ENCODE data around the gene TNFRSF11A. TPM values are rescaled to one million over a fixed set of nuclear protein-coding genes. Genes with fewer than 3 reads are reported as not detected.

TNFRSF11A gene
- total RNA-seq, 2 donors from 2014 or later, result 2.9 to 3.6 TPM

DNA sequence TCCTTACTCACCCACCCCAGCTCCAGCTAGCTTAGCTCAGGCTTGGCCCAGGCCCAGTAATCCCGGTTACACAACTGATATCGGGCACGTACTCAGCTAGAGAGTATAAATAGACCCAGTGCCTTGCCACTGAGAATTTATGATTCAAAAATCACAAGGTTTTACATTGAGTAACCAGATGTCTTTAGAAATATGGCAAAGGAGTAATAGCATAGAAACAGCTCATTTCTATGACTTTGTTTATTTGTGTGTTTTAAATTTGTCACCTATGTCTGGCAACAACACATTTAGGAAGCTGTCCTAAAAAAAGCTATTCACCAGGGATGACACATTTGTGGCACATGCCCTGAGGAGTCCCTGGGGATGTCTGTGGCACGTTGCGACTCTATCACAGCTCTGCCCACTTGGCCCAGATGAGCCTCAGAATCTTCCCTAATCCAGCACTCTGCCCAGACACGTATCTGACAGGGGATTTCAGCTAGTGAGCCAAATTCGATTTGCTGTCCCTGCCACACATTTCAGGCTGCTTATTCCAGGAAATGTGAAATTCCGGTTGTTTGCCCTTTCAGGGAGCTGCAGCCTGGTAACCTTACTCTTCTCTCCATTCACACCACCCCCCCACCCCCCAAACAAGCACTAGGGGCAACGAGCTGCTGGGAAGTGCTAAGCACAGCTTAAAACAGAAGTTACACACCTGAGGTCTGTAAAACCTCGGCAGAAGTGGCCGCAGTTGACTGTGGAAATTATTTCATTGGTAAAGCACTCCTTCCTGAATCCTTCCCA lies 112.3 kb downstream of the TNFRSF11A start:
- intact Hi-C loops (cut with DNase I), result no loop called here
- peak; percentile 89 for DNase-seq
- peak; percentile 94 to 96 for ATAC-seq

DNA sequence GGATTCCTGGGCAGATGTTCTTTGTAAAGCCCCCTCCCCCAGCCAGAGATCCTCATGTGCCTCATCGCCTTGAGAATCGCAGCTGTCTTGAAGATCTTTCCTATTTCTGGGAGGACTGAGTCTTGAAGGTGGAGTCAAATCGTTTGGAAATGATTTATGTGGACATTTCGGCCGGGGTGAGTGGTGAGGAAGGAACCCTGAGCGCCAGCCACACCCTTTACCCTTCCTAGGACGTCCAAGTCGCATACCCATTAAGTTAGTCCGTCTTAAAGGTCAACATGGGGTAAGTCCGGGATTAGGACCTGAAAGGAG lies 112.9 kb downstream of the TNFRSF11A start:
- intact Hi-C loops (cut with DNase I), result no loop called here
- ATAC-seq (peak; percentile 7 to 22), DNase-seq (no peak)

GRCh38 chr18:62438402-62438801 lies 113.3 kb downstream of the TNFRSF11A start:
- ATAC-seq, result no peak

GRCh38 chr18:62438866-62439265 lies 113.8 kb downstream of the TNFRSF11A start:
- DNase-seq (no peak), ATAC-seq (no peak)
- intact Hi-C loops (cut with DNase I), result no loop called here

More at GRCh38 chr18:62438402-62438801, 113.3 kb downstream of the TNFRSF11A start:
- intact Hi-C loops (cut with DNase I), result no loop called here
- no peak for DNase-seq

Other genes starting within 250 kb of the TNFRSF11A start
- 10 to 100 TPM; 18.2 to 19.4 TPM for gene PIGN, start 138.3 kb upstream of the TNFRSF11A start, total RNA-seq
- gene RELCH, start 138.1 kb upstream of the TNFRSF11A start, total RNA-seq, result 10 to 100 TPM; 14.7 to 14.8 TPM
- gene ZCCHC2, start 197.7 kb downstream of the TNFRSF11A start, total RNA-seq, result 10 to 100 TPM; 19.0 to 24.1 TPM

Measured in left cardiac atrium (tissue), 4 donors.